Inferior parietal cortex (tissue), 1 donor: Measurements from ENCODE around the gene ICA1.
"Not testable (repeated sequence)": the region's sequence is repeated elsewhere in the genome, so short reads cannot be mapped to it uniquely, and the experiment has no call there.

Experiments used
- DNase-seq: peaks from one replicate; pipeline ENCODE4 v3.0.0-alpha.2; 2016; ENCODE audit errors: extremely low spot score

Gene ICA1

GRCh38 chr7:8261711-8262695 lies at the start of gene ICA1:
Gene ICA1 (minus strand): TSS chr7:8262167. CDS start chr7:8235926, 26,241 bp downstream.
- peak; percentile 36 for DNase-seq

DNA sequence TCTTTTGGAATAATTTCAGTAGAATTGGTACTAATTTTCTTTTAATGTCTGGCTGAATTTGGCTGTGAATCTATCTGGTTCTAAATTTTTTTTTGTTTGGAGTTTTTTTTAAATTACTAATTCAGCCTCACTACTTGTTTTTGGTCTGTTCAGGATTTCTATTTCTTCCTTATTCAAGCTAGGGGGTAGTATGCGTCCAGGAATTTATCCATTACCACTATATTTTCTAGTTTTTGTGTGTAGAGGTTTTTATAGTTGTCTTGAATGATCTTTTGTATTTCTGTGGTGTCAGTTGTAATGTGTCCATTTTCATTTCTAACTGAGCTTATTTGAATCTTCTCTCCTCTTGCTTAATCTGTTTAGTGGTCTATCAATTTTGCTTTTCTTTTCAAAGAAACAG lies 48.9 kb upstream of the ICA1 start:
- no peak for DNase-seq

DNA sequence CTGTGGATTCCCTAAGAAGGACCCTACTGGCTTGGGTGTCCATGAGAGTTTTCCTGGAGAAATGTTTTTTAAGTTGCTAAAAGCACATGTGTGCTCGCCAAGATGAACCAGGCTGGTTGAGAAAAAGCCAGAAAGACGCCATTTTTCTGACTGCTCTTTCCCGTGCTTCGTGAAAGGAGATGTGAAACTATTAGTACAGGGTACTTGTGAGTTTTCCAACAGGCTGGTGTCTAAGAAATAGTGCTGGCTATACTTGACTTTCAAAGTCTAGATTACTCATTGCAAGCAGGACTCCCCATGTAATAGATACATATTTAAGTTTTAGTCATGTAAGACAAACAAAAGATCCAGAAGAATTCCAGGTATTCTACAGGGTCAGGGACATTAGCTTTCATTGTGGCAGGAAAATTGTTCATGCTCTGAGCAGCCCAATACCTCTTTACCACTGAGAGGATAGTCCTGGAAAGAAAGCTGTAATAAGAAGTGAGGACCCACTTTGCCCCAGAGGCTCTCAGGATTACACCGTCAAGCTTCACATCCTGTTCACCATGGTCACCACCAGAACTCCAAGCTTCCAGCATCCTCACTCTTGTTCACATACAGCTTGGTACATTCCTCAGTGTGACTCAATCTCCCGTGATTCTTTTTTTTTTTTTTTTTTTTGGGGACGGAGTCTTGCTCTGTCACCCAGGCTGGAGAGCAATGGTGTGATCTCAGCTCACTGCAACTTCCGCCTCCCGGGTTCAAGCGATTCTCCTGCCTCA lies 43.8 kb upstream of the ICA1 start:
- no peak for DNase-seq

GRCh38 chr7:8305104-8305503 lies 43.1 kb upstream of the ICA1 start:
- DNase-seq = no peak

DNA sequence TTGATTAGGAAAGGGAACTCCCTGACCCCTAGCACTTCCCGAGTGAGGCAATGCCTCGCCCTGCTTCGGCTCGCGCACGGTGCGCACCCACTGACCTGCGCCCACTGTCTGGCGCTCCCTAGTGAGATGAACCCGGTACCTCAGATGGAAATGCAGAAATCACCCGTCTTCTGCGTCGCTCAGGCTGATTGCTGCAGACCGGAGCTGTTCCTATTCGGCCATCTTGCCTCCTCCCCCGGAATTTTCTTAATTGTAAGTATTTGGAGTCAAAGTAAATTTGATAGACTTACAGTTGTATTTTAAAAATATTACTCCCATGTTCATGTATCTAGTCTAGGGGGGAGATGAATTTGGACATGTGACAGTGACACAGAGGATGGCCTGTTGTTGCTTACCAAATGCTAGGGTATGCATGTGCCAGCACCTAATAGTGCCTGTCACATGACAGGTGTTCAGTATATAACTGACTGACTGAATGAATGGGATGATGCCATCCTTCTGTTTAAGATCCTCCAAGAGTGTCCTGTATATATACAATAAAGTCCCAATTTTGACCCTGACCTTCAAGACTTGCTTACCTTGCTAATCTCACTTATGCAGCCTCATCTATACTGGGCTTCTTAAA lies 42.0 kb upstream of the ICA1 start:
- DNase-seq = no peak

DNA sequence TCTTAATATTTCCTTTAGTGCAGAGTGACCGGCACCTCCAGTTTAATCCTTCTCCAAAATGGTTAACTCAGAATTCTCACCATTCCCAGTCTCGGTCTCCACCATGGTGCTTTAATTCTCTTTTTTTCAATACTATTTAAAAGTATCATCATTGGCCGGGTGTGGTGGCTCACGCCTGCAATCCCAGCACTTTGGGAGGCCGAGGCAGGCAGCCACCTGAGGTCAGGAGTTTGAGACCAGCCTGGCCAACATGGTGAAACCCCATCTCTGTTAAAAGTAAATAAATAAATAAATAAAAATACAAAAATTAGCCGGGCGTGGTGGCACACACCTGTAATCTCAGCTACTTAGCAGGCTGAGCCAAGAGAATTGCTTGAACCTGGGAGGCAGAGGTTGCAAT lies 35.1 kb upstream of the ICA1 start:
- not testable (repeated sequence) for DNase-seq

- no peak for DNase-seq
Measured at GRCh38 chr7:8296362-8296659, 34.3 kb upstream of the ICA1 start.

DNA sequence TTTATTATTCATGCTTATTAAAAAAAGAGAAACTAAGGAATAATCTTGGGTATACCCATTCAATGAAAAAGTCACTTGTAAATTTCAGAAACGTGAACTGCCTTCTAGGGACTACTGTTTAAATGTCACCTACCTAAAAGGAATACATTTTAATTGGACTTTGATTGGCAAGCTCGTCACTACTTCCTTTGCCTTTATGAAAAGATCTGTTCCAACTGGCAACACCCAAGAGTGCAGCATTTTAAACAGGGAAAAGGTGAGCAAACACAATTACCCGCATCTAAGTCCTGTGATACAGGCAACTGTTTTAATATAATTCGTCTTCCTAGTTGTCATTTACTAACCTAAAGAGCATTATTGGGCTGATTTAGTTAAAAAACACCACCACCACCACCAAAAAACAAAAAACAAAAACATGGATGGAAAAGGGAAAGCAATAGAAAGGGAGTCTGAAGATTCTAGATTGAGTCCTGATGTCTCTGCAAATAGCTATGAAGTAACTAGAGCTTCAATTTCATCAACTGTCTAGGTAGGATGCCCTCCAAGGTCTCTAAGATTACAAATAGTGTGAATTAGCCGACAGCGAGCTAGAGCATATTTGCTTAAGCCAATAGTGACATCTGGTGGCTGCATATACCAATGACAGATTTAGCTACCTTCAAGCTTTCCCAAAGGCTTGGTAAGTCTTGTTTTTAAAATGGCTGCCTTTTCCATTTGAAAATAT lies 33.8 kb upstream of the ICA1 start:
- peak; percentile 91 for DNase-seq

DNA sequence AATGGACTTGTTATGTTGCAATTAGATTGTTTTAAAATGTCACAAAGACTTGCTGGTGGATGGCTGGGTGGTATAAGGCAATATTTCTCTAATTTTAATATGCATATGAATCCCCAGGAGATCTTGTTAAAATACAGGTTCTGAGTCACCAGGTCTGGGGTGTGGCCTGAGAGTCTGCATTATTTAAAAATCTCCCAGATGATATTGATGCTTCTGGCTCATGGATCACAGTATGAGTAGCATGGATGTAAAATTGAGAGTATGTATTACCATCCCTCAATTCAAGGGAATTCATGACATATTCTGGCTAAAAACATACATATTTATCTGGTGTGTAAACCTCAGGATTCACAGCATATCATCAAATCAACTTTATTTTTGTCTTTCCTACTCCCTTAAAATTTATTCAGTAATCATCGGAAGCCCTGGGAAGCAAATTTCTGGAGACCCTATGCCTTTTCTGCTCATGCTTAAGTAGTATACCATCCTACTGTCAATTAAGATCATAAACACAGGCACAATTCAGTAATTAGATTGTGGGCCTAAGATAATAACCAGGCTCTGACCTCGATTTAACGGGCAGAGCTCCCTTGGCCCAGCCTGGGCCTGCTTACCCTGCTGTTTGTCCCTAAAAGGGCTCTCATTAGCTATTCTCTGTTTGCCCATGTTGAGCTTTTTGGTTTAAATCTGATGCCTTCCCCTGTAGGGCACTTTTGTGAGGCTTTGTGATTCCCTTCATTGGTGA lies 29.6 kb upstream of the ICA1 start:
- DNase-seq = no peak

GRCh38 chr7:8290645-8291308 lies 28.8 kb upstream of the ICA1 start:
- no peak for DNase-seq

DNA sequence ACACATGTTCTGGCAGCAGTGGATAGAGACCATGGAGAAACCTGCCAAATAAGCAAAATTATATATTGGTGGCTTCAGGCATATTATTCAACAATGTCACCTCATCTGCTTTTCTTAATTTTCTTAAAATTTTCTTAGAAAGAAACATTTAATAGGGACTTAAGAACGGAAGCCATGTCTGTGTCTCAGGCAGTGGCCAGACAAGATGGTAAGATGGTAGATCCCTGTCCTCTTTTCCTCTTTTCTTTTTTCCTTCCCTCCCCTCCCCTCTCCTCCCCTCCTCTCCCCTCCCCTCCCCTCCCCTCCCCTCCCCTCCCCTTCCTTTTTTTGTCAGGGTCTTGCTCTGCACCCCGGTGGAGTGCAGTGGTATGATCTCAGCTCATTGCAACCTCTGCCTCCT lies 24.2 kb upstream of the ICA1 start:
- DNase-seq = no peak

DNA sequence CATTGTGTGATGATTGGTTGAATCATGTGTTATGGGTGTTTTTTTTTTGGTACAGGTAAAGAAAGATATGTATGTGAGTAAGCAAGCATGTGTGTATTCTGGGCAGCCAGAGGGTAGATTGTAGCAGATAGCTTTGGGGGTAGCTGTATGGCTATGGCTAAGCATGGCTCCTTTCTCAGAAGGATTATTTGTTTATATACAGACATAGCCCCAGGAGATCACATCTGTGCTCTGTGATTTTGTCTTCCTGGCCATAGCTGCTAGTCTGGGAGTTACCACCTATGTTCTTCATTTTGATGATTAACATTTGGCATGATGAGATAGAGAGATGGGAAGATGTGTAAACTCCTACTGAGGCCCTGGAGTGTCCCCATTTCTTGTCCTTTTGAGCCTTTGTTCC lies 23.2 kb upstream of the ICA1 start:
- no peak for DNase-seq

- DNase-seq = no peak
Measured at GRCh38 chr7:8284606-8285005, 22.6 kb upstream of the ICA1 start.

- no peak for DNase-seq
Measured at GRCh38 chr7:8283968-8284367, 22.0 kb upstream of the ICA1 start.

DNA sequence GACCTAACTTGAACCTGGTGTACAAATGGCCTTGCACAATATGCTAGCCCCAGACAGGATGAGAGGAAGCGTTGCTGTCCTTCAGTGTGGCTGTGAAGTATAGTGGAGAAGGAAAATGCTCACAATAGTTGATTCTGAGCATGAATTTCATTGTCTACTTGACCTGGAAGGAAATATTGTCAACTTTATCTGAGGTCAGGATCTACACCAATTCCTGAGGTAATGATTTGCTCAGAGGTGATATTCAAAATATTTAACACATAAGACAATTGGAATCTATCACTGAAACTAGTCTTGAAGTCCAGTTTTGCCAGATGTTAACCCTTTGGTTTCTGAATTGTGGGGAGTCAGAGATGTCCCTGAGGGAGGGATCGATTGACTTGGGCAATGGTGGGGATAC lies 20.9 kb upstream of the ICA1 start:
- DNase-seq = no peak

DNA sequence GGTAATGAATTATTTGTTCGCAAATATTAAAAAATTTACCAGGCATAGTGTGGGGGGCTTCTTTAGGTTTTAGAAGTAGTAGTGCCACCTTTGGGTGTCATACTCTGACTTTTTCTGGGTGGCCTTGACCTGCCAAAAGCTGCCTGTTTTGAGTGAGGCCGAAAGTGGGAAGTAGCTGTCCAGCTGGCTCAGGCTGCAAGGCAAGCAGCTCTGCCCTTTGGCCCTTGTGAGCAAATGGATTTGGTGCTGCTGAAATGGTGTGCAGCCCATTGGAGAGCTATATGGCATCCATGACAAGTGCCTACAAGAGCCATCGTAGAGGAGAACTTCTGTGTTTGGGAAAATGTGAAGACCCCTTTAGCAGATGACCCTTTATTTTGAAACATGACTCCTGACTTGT lies 20.2 kb upstream of the ICA1 start:
- no peak for DNase-seq

GRCh38 chr7:8278183-8278582 lies 16.2 kb upstream of the ICA1 start:
- no peak for DNase-seq

GRCh38 chr7:8277394-8277982 lies 15.5 kb upstream of the ICA1 start:
- no peak for DNase-seq

DNA sequence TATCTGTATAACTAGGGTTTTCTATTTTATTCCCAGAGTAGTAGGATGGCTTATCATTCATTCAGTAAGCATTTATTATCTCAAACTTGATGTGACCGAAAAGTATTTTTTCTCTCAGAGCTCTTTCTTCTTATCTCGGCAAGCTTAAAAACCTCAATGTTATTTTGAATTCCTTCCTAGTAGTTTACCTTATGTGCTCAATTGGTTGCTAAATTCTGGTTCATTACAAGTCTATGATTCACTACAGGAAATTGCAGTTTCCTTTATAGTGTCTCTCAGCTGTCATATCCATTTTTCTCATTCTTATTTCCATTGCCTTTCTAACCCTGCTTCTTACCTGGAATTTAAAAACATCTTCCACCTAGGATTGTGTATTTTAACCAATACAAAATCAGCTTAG lies 12.6 kb upstream of the ICA1 start:
- DNase-seq = no peak

DNA sequence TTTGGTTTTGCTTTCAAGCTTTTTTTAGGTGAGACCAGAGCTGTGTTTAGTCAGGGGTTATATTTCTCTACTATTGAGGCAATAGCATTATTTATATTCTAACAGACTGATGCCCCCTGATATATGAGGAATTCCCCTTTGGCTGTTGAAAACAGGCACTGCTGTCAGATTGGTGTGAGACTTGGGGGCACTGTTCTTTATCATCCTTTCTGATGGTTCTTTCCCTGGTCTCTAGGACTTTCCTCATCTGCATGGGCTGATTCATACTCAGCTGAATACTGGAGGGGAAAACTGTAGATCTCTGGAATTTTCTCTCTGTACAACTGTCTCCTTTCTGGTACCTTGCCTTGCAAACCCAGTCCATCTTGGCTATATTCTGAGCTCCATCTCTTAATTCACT lies 10.0 kb upstream of the ICA1 start:
- no peak for DNase-seq
